HL-60/S4 treated with retinoic acid at 250 ng/mL for 4 days and 3 days (cell line): ENCODE measurements around the gene CMTR1.

ENCODE experiments used
- in situ Hi-C: fragments of 300-500 bp; cut with MboI; formaldehyde crosslinking; loops from 2 replicates; pipeline ENCODE4 v1.7.0; 2022; ENCODE audit warnings: low sequenced_read_pairs

The CMTR1 gene

DNA sequence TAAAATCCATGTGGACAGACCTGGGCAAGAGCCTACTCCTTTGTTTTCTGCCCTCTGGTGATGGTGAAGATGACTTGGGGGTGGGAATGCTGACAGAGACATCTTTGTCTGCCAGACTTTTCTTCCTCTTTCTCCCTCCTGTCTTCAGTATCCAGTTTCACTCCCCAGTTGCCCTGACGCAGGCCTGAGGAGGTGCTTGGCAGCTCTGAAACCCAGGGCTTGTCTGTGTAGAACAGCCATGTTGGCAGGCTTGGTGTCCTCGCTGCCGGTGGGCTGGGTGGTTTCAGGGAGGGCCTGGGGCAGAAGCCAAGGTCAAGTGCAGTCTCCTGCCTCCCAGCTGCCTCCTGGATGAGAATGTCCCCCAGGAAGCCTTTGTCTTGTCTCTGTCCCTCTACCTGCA is 44.2 kb downstream of the CMTR1 start:
- in situ Hi-C loops, result no loop called here

DNA sequence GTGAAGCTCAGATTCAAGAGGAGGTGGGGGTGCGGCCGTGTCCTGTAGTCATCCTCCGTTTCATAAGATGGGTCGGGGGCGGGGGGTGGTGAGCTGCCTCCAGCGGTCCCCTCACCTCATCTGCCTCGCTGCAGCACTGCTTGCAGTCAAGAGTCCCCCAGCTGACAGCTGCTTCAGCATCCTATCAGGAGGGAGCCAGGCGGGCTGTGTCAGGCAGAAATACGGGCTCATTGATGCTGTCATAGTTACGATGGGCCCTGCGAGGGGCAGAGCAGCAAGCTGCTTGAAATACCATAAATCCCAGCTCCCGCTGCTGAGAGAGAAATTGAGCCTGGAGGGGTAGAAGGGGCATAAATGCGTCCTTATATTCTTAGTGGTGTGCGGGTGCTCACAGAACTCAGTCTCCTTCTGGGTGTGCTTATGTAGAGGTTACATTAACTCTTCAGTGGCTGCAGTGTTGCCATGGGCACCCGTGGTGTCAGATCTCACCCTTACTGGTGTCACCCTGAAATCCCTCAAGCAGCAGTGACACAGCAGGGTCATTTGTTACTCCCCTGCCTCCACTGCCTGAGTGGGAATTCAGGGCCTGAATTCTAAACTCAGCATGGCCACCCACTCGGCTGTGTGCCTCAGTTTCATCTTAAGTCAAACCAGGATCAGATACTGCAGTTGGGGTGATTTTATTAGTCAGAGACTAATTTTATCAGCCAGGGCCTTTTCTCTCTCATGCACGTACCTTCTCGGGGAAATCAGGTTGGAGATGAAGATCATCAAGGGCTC is 44.8 kb downstream of the CMTR1 start:
- in situ Hi-C loops, result no loop called here

DNA sequence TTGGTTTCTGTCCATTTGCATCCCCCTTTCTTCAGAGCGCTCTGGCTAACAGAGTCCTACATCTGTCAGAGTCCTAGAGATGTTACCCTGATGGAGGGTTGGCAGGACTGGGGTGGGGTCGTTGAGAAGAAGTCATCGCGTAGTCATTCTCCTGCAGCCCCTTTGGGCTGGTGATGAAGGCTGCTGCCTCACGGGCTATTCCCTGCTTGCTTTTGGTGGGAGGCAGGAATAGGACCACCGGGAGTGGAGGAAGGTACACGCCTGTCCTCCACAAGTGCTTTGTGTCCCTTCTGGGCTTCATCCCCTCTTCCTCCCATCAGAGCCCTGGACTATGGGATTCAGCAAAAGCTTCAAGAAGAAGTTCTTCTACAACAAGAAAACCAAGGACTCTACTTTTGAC is 45.8 kb downstream of the CMTR1 start:
- in situ Hi-C loops, result no loop called here

DNA sequence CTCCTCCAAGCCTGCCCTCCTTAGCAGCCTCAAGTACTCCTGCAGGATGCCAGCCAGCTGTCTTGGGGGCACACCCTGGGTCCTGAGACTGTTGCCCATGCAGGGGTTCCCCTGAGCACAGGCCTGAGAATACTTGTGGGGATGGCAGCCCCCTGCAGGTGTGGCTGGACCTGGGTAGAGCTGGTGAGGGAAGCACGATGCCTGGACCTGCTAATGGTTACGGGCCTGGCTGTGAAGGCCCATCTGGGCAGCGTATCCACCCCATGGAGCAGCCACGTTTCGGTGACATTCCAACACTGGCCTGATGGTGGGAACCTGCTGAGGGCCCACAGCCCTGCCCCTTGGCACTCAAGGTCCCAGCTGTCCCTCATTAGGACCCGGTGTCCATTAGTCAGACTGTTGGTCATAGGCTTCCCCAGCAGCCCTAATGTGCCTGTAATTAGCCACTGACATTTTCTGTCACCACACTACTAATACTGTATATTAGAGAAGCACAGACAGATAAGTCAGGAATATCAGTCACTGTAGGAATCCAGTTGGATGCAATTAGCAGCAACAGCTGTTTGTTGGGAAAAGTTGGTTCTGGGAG is 46.3 kb downstream of the CMTR1 start:
- in situ Hi-C loops, result no loop called here

DNA sequence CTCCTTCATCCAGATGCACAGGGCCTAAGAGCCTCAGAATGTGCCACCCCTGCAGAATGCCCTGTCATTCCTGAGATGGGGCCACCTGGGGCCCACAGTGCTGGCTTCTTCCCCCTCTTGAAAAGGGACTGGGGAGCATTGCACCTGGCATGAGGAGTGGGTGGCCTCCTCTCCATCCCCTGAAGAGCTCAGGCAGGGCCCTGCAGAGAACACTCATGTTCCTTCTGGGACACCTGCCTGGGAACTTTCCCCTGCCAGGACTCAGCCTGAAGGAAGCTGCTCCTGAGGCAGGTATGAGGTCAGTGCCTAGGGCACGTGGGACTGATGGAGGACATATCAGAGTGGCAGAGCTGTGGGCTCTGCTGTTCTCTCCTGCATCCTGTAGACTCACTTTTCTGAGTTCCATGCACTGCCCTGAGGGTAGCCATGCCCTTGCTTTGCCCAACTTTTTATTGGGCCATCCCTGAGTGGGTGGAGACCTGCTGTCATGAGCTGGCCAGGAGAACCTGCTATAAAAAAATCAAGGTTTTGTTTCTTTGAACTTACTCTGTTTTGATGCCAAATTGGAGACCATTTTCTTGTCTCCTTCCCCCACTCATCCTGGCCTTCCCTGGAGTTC is 47.2 kb downstream of the CMTR1 start:
- in situ Hi-C loops, result no loop called here

DNA sequence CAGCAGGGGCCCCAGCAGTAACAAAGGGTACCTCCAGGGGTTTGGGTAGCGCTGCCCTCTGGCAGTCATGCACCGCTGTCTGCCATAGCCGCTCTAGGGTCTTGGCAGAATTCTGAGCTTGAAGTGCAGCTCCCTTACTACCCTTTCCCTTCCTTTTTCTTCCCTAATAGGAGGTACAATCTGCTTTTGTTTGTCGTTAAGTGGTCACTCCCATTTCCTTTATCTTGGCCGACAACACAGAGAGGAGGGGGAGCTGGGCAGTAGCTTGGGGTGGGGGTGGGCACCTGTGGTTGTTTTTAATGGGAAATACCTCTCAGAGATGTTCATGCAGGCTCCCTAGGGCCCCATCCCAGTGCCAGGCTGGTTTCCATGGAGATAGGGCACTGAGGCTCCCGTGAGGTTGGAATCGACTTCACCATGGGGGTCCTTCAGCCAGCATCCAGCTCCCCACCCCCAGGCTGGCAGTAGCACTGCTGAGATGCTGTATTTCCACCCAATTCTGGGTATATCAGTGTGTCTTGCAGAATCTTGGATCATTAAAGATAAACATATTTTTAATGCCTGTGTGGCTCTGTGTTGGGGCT is 48.0 kb downstream of the CMTR1 start:
- in situ Hi-C loops, result no loop called here

DNA sequence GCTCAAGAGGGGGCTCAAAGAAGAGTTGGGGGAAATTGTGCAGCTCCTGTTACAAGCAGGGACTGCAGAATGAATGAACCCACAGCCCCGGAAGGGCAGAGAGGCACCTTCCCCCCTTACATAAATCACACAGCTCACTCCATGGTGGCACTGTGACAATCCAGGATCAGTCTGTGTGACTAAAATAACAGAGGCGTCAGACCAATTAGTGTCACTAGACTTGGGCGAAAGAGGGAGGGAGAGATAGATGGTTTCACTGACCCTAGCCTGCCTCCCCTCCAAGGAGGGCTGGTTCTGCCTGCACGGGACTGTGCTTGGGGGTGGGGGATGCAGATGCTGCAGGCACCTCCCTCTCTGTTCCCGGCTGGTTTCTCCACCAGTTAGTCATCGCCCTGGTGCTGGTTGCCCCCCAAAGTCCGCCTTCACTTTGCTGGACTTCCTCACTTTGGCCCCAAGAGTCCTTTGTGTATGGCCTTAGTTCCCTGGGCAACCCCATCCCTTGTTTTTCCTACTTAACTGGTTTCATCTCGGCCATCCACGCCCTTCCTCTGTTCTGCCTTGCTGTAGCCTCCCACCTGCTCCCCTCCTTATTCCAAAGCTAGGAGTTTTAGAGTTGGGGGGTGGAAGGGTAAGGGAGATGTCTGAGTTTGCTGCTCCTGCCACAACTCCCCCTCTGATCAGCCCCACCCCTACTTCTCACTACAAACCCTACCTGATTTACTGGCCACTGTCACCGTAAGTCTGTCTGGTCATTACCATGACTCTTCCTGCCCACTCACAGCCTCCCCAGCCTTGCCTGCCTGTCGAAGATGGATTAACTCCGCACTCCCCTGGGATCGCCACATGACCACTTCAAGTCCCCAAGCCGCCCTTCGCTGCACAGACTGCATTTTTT is 48.9 kb downstream of the CMTR1 start:
- in situ Hi-C loops, result no loop called here

DNA sequence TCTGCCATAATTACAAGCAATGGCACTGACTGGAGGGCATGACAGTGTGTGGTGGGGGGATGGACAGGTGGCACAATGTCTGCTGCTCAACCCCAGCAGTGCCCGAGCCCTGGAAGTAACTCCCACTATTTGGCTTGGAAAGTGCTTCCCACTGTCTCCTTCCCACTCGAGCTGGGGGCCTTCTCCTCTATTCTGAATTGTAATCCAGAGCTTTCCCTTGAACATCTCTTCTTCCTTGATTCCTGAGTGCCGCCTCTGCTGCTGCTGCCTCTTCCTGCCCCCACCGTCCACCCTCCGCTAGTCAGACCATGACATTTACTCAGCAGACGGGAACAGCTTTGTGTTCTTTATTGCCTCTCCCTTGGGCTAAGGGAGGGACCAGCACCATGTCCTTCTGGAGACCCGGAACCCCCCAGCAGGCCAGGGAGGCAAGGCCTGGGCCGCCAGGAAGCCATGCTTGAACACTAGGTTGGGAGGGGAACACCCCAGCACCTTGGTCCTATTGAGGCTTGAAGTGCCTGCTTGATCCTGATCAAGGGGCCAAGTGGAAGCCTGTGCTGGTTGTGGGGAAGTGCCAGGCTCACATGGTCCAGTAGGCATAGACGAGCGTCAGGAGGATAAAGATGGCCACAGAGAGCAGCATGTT is 49.7 kb downstream of the CMTR1 start:
- in situ Hi-C loops, result no loop called here

DNA sequence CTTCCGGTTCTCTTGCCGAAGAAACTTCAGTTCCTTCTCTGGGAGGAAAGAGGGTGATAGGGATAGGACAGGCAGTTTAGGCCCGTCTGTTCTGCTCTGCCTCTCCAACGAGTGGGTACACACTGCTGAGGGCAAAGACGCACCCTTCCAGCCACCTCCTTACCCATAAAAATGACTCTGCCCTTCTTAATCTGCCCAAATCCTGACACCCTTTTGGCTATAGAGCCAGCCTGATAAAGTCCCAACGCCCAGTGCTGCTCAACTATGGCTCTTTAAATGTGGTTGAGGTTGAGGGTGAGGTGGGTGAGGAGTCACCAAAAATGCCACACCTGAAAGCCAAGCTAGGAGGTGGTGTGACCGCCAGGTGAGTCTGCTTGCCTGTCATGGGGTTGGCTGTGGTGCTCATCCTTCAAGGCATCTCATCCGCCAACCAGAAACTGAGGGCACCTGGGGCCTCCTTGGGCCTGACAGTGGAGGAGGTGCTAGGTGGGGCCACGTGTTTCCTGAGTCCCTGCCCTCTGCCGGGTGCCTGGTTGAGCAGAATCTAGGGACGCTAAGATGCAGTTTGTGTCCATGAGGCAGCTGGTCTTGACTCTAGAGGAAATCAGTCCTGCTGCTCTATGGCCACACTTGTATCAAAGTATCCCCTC is 50.4 kb downstream of the CMTR1 start:
- in situ Hi-C loops, result no loop called here

DNA sequence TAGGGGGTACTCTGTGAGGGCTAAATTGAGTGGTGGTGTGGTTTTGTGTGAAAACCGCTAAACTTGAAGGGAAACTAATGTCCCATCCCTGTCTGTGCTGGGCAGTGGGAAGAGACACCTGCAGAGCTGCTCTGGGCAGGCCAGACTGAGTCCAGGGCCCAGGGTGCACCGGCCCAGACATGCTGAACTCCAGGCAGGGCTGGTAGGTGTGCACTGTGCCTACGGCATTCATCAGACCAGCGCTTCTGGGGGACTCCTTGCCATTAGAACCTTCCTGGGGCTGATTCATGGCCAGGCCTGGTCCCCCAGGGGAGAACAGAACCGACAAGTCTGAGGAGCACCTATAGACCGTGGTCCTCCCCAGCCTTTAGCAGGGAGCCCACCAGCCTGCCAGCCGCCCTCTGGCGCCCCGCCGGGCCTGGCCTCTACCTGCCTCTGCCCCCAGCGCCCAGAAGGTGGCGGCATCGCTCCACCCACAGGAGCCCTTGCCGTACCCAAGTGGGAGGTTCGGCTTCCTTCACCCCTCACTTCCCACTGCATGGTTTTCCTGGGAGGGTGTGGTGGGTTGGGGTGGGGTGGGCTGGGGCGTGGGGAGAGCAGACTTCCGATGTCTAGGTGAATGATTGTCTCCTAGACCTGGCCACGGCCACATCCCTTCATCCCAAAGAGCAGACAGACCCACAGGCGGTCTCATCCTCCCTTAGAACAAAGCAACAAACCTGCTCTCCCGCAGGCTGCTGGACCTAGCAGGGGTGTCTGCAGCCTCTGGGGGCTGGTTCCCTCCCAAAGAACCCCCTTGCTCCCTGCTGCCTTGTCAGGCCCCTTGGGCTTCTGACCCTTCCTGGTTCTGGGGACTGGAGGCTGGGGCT is 51.1 kb downstream of the CMTR1 start:
- in situ Hi-C loops, result no loop called here

DNA sequence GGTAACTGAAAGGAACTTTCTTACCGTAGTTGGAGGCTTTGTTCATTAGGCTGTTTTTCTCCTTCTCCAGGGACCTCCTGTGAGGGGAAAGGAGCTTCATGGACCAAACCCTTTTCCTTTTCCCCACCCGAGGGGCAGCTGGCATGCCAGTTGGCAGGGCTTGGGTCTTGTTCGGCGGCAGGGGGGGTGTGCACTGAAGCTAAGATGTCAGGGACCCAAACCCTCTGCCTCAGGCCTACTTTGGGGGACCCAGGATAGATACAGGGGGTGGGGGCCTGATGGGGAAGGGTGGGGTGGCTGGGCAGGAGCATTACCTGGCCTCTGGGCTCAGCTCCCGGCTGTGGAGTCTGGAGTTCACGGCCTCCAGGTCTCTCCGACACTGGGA is 51.8 kb downstream of the CMTR1 start:
- in situ Hi-C loops, result no loop called here

DNA sequence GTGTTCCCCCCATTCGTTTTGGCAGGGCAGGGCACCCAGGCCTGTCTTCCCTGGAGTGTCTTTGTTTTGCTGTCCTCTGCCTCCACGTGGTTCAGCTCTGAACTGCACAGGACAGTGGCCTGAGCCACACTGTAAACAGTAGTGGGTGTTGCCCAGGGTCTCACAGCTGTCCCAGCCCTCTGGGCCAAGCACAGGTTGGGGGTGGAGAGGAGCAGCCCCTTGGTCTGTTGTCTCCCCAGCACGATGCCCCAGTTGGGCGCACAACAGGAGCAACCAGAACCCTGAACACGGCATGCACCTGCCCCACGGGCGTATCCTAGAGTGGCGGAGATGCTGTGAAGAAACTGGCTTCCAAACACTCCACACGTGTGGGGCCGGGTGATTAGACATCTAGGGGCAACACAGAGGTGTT is 52.3 kb downstream of the CMTR1 start:
- in situ Hi-C loops, result no loop called here

DNA sequence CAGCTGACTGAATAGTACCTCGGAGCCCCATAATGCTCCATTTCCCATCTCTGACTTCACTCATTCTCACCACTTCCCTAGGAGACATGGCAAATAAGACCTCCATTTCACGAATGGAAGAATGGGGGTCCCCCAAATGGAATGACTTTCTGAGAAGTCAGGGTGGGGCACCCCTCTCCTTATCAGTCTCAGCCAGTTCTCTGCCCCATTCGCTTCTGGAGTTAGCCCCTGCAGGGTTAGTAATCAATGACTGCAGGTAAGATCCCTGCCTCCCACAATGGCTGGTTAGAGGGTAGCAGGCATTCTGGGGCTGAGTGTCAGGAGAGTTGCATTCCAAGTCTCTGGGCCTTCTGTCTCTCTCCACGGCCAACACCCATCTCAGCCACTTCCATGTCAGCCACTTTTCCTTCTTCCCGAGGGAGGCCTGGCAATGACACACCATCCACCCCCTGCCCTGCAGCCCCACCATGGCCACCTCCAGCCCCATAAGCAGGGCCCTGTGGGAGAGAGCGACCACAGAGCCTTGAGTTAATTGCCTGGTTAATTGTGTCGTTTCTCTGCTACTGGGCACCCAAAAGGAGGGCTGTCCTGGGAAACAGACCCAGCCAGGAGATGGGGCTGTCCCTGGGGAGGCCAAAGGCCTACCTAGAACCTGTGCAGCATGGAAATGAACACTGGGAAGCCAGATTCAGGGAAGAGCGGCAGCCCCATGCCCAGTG is 53.3 kb downstream of the CMTR1 start:
- in situ Hi-C loops, result no loop called here

DNA sequence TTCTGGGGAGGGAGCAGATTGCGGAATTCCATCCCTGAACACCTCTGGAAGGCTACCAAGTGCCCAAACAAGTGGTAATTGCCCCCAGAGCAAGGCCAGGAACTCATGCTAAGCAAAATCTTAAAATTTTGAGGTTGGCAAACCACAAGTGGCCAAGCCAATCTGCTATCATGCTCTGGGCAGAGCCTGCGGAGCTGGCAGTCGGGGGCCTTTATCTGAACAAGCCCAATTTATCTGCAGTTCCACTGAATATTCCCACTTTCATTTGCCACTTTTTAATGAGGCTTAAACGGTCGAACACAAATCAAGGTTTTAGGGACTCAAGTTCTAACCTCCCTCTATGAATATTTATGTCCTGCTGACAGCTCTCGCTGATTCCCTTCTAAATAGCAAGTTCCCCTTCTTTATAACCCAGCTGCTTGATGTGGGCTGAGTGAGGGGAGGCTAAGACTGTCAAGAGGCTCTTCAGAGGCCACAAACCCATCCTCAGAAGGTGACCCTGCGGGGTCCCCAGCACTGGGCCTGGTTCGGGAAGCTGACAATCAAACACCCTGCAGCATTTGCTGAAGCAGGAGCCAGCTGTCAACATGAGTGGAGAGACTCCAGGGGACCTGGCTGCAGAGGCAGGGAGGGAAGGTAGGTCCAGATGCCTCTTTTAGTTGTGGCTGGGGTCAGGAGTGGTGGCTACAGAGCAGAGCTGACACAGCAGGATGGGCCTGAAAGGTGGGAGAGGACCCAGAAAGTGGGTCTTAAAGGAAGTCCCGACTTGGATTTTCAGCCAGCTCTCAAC is 54.8 kb downstream of the CMTR1 start:
- in situ Hi-C loops, result no loop called here

DNA sequence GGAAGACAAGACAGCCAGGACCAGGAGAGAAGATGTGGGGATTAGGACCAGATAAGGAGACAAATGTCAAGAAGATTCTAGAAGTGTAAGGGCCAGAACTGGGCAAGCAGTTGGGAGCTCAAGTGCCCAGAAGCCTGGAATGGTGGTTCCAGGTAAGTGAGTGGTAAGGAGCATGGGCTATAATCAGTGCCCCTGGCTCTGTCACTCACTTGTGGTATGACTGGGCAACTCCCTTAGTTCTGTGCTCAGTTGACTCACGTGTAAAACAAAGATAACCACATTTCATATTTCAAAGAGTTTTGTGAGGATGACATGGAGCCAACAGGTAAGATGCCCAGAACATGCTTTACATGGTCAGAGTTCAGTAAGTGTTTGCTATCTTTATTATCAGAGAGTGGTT is 55.5 kb downstream of the CMTR1 start:
- in situ Hi-C loops, result no loop called here

DNA sequence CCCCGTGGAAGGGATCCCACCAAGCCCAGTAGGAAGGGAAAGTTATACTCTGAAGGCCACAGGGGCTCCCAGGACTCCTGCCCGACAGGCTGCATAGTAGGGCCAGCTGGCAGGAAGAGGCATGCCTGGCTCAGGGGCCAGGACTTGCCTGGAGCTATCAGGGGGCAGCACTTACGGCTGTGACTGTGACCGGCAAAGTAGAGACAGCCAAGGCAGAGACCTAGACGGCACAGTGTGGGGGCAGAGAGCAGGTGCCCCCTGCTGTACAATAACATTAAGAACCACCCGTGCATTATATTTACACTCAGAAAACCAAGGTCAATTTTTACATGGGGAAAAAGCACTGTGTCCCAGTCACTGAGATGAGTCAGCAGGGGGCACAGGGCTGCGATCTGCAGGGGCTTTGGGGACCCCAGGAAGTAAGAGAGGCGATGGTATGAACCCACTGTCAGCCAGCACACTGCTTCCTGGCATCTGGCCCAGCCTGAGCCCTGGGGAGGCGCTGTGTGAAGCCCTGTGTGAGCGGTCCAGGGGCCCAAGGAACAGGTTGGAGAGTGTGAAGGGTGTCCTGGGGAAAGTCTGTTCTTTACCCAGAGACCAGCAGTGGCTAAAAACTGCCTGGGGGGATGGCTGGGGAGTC is 56.8 kb downstream of the CMTR1 start:
- in situ Hi-C loops, result no loop called here

DNA sequence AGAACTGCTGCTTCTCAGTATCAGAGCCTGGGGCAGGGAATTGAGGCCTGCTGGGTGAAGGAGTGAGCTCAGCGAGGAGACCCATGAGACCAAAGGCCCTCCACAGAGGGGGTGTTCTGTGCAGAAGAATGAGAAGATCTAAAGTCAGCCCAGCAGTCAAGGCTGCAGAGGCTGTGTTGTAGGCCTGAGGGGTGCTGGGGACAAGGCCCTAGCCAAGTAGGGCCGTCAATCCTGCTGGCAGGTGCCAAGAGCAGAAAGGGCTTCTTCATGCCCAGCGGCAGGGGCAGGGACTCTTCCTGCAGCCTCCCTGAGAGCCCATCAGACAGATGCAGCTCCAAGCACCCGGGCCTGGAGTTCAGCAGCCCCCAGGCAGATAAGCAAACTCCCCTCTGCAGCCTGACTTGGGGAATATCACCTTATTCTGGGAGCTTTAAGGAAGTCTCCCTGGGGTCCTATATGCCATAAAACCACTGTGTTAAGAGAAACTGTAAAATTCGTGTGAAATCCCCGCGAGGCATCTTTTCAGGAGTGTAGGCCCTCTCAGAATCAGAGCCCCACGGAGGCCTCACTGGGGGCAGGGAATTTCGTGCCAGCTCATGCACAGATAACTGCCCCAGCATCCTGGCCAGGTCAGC is 57.6 kb downstream of the CMTR1 start:
- in situ Hi-C loops, result no loop called here
